HG03135 (cell line): ENCODE results near the gene MAPK4.
"Not testable (repeated sequence)": the region's sequence is repeated elsewhere in the genome, so short reads cannot be mapped to it uniquely, and the experiment has no call there.

ENCODE experiments used
- ATAC-seq: cut with Tn5 transposase; IDR thresholded peaks from one replicate; pipeline ENCODE4 v1.9.1; 2021; ENCODE audit warnings: mild to moderate bottlenecking, moderate library complexity; ENCODE audit not compliant: unreplicated experiment

The MAPK4 gene

DNA sequence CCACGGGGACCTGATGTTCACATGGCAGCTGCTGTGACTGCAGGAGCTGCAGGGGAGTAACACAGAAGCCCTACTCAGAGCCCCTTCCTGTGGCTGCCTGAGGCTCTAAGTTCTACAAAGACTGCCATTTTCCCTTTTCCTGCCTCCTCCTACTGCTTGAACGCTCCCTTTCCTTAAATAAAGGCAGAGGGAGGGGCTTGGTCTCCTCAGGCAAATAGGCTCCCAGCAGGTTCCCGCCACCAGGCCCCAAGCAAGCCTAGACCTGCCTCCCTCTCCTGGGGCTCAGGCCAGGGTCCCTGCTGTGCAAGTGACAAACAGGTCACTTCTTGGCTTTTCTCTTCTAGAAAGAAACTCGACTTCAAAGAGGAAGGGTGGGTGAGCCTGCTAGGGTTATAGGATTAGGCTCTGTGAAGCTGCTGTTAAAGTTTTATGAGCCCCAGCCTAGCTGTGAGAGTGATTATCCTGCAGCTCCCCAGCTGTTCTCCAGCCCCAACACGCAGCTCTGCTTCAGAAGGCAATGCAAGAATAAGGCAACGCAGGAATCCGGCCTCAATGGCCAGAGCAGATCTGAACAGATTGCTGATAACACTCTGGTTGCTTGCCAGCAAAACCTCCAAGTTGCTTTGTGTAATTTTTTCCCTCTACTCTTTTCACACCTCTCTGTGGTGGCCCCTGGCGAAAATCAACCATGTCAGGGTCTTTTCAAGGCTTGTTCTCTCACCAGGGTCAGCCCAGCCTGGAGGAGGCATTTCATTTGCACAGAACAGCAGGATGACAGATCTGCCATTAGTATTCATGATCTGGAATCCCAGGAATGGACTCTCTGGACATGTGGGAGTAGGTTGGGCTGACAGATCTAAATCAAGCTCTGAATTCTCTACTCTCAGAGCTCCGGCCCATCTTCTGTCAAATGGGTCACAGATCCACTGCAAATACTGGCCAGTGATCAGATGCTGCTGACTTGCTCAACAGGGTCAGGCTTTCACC, 188.6 kb downstream of the MAPK4 start:
- no peak for ATAC-seq

DNA sequence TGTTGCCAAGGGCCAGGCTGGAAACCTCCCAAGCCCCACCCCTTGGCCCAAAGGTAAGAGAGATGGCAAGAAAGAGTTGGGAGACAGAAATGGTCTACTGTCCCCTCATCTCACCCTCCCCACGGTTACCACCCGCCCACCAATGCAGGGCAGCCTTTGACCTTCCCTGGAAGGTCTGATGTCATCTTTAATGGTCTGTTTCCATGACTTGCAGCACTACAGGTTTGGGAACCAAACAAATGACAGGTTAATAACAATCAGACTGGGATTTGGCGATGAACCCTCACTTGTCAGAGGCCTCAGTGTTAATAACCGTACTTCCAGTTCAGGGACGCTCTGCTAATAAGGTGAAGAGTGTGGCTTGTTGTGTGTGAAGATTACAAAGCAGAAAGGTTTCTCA, 189.5 kb downstream of the MAPK4 start:
- no peak for ATAC-seq

DNA sequence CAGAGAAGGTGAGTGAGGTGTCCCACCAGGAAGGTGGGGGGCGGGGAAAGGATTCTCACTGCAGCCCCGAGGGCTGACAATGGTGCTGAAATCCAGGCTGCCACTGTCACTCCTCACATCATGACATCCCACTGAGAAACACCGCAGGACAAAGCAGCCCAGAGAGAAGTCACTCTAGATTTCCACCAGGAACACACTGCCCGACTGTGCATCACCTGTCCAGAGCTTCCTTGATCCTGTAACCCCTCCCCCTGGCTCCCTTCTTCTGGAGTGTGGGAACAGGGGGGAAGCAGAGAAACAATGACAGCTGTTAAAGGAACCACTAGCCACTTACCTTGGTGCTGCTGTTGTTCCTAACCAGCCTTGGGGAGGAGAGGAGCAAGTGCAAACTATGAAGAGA, 190.1 kb downstream of the MAPK4 start:
- no peak for ATAC-seq

DNA sequence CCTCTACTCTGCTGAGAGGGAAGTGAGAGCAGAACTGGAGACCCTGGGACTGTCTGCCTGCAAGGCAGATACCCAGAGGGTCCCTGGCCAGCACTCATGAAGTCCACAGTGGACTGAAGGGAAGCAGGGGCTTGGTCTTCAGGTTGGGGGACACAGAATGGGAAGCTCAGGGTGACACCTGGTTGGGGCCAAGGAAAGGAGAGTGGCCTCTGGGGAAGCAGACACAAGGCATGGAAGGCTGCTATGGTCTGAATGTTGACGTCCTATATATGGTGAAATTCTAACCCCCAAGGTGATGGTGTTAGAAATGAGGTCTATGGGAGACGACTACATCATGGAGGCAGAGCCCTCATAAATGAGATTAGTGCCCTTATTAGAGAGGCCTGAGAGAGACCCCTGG, 190.7 kb downstream of the MAPK4 start:
- ATAC-seq, result no peak

DNA sequence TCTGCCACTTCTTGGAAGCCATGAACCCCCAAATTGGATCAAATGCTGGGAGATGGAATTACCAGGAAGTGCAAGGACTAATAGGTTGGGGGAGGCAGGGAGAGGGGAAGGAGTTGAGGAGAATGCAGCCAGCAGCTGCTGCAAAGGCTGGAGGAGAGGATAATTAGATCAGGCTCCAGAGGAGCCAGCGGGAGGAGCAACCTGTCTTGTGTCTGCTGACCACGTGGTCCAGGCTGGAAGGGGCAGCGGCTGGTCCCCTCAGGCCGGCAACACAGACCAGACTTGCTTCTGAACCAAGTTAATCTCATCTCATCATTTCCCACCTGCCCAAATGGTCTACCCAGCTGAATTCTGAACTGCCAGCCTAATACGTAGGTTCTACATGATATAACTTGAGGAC, 191.6 kb downstream of the MAPK4 start:
- no peak for ATAC-seq

DNA sequence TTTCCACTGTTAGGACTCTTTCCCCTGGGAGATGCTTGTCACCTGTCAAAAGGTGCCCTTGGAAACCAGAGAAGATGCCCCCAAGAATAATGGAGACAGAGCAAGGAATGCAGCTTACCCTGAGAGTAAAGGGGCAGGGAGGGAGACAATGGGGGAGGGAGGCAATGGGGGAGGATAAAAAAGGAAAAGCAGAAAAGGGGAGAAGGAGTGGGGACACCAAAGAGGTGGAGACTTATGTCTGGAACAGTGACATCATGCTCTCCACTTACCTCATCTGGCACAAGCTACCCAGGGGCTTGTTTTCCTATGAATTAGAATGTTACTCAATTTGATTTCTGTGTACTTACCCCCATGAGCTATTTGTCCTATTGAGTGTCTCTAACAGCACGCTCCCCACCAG, 192.1 kb downstream of the MAPK4 start:
- ATAC-seq, result no peak

DNA sequence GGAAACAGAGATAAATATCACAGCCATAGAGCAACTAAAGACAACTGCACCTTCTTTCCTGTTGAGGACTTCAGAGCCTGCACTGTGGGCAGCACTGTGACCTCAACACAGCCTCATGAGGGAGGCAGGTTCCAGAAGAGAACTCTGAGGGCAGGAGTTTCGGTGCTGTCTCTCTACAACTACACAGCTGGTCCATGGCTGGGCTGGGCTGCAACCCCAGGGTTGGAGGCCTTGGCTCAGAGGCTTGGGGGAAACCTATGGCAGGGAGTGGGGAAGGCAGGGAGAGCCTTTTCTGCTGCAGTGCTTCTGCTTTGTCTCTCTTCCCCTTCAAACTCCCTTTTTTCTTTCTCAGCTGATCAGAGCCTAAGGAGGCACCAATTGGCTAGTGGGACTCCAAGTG, 193.4 kb downstream of the MAPK4 start:
- ATAC-seq, result no peak

DNA sequence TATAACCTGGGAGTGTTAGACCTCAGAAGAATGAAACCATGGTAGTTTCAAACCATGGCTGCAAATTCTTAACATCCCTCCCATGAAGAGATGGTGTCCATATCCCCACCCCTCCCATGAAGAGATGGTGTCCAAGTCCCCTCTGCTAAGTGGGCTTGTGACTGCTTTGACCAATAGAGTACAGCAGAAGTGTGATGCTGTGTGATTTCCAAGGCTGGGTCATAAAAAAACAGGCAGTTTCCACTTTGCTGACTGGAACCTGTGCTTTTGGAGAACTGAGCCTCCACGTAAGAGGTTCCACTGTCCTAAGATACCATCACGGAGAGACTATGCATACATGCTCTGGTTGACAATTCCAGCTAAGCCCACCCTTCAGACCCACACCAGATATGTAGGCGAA, 194.4 kb downstream of the MAPK4 start:
- no peak for ATAC-seq

DNA sequence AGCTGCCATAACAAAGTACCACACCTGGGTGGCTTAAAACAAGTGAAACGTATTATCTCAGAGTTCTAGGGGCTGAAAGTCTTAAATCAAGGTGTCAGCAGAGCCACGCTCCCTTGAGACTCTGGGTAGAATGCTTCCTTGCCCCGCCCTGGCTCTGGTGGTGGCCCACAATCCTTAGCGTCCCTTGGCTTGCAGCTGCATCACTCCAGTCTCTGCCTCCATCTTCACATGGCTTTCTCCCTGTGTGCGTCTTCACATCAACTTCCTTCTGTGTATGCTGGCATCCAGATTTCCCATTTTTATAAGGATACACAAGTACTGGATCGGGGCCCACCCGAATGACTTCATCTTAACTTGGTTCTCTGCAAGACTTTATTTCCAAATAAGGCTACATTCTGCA, 197.5 kb downstream of the MAPK4 start:
- ATAC-seq, result no peak

DNA sequence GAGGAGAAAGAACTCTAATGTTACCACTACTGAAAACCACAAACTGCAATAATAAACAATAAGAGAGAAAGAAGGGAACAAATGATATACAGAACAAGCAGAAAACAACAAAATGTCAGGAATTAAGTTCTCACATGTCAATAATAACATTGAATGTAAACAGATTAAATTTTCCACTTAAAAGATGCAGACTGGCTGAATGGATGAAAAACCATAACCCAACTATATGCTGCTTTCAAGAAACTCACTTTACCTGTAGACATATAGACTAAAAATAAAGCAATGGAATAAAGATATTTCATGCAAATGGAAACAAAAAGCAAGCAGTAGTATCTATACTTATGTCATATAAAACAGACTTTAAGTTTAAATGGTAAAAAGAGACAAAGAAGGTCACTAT, 209.6 kb downstream of the MAPK4 start:
- no peak for ATAC-seq

DNA sequence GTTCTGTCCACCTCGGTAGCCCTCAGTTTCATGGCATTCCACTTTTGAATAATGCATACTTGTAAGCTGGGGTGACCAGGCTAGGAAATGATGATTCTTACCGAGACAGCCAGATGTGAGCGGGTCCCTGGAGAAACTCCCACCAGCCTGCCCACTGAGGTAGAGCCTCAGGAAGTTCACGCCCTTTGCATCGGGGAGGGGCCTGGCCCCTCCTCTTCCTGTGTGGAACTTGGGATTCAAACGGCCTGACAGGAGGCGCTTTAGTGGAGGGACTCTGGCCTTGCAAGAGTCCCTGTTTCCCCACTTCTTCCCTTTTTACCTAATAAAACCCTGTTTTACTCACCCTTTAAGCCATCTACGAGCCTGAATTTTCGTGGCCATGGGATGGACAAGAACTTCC, 215.3 kb downstream of the MAPK4 start:
- ATAC-seq, result no peak

DNA sequence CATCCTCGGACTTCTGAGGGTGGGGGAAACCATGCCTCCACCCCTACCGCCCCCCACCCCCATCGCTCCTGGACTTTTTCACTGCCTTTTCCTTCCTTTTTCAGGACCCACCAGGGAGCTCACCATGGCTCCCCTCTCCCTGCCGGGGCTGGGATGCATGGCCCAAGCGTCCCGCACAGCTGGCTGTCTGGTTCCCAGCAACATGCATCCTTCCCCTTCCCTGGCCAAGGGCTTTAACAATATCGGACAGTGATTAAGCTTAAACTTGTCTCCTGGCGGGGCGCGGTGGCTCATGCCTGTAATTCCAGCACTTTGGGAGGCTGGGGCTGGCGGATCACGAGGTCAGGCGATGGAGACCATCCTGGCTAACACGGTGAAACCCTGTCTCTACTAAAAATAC, 215.8 kb downstream of the MAPK4 start:
- ATAC-seq, result no peak

DNA sequence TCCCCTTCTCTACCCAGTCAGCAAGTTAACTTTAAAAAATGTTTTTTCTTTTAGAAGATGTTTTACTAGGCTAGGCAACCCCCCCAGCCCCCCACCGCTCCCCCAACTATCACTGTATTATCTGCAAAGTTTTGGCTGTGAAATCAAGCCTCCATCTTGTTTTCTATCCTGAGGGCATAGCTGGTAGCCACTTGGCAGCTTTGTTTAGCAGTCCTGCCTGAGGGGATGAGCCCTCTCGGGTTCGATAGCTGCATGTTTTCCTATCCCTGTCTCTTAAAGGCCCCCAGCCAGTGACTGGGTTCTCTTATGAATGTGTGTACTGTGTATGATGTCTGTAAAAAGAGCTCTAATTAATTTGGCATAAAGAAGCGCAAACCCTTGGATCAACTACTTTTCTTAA, 216.5 kb downstream of the MAPK4 start:
- ATAC-seq, result no peak

DNA sequence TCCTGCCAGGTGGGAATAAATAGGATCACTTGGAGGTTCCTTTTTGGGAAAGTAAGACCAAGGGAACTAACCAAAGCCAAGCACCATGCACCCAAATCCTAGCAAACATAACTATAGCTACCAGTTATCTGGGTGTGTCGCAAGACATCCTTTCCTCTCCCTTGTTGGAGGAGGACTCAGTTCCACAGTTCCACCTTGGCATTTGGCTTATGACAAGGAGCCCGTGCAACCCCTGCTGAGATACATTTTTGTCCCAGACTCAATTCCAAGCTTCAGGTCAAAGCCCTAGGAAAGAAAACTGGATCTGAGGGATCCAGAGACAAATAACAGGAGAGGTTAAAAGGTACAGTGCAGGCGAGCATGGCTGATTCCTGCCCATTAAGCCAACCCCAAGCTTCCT, 219.1 kb downstream of the MAPK4 start:
- not testable (repeated sequence) for ATAC-seq
